Superior temporal gyrus (tissue), 1 donor: ENCODE data around the gene ZBP1.

ENCODE experiments used
- DNase-seq: peaks from one replicate; pipeline ENCODE4 v3.0.0-alpha.2; 2016; ENCODE audit errors: extremely low spot score

Gene ZBP1

GRCh38 chr20:57618091-57618763 is 2.0 kb downstream of the ZBP1 start:
- DNase-seq = no peak

- DNase-seq = no peak
Measured at GRCh38 chr20:57617079-57617795, 3.0 kb downstream of the ZBP1 start.

- DNase-seq = no peak
Measured at GRCh38 chr20:57616143-57616951, 3.9 kb downstream of the ZBP1 start.

GRCh38 chr20:57615445-57615811 is 4.8 kb downstream of the ZBP1 start:
- DNase-seq = no peak

- DNase-seq = no peak
Measured at GRCh38 chr20:57614490-57615444, 5.5 kb downstream of the ZBP1 start.

- no peak for DNase-seq
Measured at GRCh38 chr20:57613481-57613921, 6.7 kb downstream of the ZBP1 start.

GRCh38 chr20:57612916-57613315 is 7.3 kb downstream of the ZBP1 start:
- DNase-seq = no peak

- no peak for DNase-seq
Measured at GRCh38 chr20:57612436-57612835, 7.8 kb downstream of the ZBP1 start.

- peak; percentile 38 for DNase-seq
Measured at GRCh38 chr20:57611586-57612311, 8.5 kb downstream of the ZBP1 start.

GRCh38 chr20:57610261-57610952 is 9.8 kb downstream of the ZBP1 start:
- no peak for DNase-seq

GRCh38 chr20:57609842-57610167 is 10.4 kb downstream of the ZBP1 start:
- DNase-seq = no peak

DNA sequence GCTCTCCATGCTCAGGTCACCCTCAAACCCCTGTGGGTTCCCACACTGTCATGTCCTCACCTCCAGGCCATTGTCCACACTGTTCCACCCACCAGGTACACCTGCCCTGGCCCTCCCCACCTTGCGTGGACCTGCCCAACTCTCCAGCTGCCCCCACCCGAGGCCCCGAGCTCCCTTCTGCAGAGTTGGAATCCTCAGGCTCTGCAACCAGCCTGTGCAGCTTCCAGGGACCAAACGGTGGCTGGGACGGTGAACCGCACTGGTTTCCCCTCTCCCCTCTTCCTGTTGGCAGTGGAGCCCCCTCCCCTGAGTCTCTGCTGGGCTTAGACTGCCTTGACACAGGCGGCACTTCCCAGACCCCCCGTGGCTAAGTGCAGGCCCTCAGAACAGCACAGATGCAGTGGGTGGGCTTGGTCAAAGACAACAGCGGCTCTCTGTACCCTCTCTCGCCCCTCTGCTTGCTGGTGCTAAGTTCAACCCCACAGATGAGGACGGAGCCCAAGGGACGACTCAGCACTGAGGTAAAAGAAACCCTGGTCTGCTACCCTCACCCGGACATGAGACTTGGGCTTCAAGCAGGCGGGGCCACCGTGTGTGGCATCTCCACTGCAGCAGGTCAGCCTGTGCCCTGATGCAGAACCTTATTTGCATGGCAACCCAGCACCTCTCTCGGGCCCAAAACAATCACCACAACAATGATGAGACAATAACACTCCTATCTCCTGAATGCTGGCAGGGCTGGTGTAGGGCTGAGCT is 11.0 kb downstream of the ZBP1 start:
- no peak for DNase-seq

- DNase-seq = no peak
Measured at GRCh38 chr20:57608516-57608915, 11.7 kb downstream of the ZBP1 start.

DNA sequence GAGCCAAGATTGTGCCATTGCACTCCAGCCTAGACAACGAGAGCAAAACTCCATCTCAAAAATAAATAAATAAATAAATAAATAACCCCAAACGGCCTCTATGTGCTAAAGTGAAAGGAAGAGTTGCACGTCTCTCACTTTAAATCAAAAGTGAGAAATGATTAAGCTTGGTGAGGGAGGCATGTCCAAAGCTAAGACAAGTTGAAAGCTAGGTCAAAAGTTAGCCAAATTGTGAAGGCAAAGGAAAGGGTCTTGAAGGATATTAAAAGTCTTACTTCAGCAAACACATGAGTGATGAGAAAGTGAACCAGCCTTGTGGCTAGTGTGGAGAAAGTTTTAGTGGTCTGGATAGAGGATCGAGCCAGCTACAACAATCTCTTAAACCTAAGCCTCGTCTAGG is 14.3 kb downstream of the ZBP1 start:
- DNase-seq = no peak

DNA sequence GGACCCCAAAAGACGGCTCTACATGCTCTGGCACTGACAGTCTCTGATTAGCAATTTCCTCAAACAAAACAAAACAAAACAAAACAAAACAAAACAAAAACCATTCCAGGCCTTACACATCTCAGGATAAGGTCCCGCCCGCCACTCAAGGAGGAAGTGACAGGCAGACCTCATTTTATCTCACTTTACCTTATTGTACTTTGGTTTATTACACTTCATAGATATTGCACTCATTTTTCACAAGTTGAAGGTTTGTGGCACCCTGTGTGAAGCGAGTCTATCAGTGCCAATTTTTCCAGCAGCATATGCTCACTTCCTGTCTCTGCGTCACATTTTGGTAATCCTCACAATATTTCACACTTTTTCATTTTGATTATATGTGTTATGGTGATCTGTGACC is 15.2 kb downstream of the ZBP1 start:
- DNase-seq = no peak

DNA sequence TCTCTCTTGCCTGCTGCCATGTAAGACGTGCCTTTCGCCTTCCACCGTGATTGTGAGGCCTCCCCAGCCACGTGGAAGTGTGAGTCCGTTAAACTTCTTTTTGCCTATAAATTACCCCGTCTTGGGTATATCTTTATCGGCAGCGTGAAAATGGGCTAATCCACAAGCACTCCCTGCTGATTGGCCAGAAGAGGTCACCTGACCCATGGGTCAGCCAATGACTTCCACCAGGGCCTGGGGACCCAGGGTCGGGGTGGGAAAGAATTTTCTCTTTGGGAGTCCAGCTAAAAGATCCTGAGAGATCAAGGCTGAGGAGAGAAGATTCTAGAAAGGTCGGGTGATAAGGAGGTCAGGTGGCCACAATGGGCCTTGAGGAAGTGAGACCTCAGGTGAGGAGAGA is 17.1 kb downstream of the ZBP1 start:
- DNase-seq = no peak

DNA sequence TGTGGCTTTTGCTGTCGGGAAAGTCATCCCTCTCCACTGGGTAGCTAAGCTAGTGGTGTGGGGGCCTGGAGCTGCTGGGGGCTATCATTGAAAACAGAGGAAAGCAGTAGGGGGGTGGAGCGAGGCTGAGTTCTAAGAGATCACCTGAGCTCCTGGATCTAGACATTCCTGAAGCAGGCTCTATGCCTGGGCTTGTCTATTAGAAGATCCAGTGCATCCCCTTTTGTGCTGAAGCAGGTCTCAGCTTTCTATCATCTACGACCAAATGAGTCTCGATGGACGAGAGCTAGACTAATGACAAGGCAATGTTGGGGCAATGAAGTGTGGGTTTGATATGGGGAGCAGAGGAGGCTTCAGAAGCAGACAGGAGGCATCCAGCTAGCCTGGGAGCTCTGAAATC is 18.5 kb downstream of the ZBP1 start:
- no peak for DNase-seq

GRCh38 chr20:57601211-57601570 is 19.0 kb downstream of the ZBP1 start:
- no peak for DNase-seq

GRCh38 chr20:57600320-57601210 is 19.7 kb downstream of the ZBP1 start:
- no peak for DNase-seq
